Measurements from ENCODE around the gene LMAN1L.

GRCh38 chr15:74824976-74825375, 12.3 kb downstream of the LMAN1L start:
- no peak for TF ChIP-seq TAF1 (IDR thresholded peaks at IDR 0.05; ENCODE audit: borderline replicate concordance, insufficient read depth, low read length)
- TF ChIP-seq POLR2AphosphoS5 (IDR thresholded peaks at IDR 0.05; ENCODE audit: low read depth, low read length) = no peak
- no peak for TF ChIP-seq SIN3A (IDR thresholded peaks at IDR 0.05; ENCODE audit: borderline replicate concordance, insufficient read depth, low read length)
- TF ChIP-seq REST (IDR thresholded peaks at IDR 0.05; ENCODE audit: insufficient read depth in 1 of 2, low read depth in 2 of 2, low read length in 2 of 2) = no peak; a peak in 1 of 4 replicates
